Liver (tissue), 3 donors: ENCODE measurements around the gene AGPAT1.

Experiments
- ATF3 ChIP-seq: IDR thresholded peaks from 2 replicates; pipeline ENCODE4 v1.6.1; 2016; ENCODE audit warnings: antibody characterized with exemption
- CTCF ChIP-seq: fragments of 150-350 bp; IDR thresholded peaks from 2 replicates; pipeline ENCODE4 v1.5.1; 2017; ENCODE audit warnings: improper control_type of control experiment, low read depth, low read length; ENCODE audit not compliant: missing input control
- EGR1 ChIP-seq, 2 donors: IDR thresholded peaks; 2 replicates each; pipeline ENCODE4 v1.6.1; 2016 to 2018; ENCODE audit warnings: antibody characterized with exemption in 2 of 2, low read depth in 2 of 2
- GABPA ChIP-seq, 2 donors: IDR thresholded peaks in 1 of 2; conservative IDR thresholded peaks in 1 of 2; 2 replicates each; pipeline ENCODE4 v1.6.1; 2016; ENCODE audit warnings: antibody characterized with exemption in 2 of 2, mild to moderate bottlenecking in 1 of 2, moderate library complexity in 1 of 2
- MAX ChIP-seq: IDR thresholded peaks from 2 replicates; pipeline ENCODE4 v1.6.1; 2016; ENCODE audit warnings: antibody characterized with exemption
- RAD21 ChIP-seq, 2 donors: IDR thresholded peaks; 2 replicates each; pipeline ENCODE4 v1.6.1; 2016; ENCODE audit warnings: antibody characterized with exemption in 2 of 2, mild to moderate bottlenecking in 2 of 2
- REST ChIP-seq: IDR thresholded peaks from 2 replicates; pipeline ENCODE4 v1.6.1; 2016; ENCODE audit warnings: antibody characterized with exemption, mild to moderate bottlenecking
- RXRA ChIP-seq, 2 donors: IDR thresholded peaks; 2 replicates each; pipeline ENCODE4 v1.6.1; 2017 to 2018; ENCODE audit warnings: antibody characterized with exemption in 2 of 2, mild to moderate bottlenecking in 1 of 2
- SP1 ChIP-seq: IDR thresholded peaks from 2 replicates; pipeline ENCODE4 v1.6.1; 2018; ENCODE audit warnings: antibody characterized with exemption, mild to moderate bottlenecking
- TAF1 ChIP-seq: conservative IDR thresholded peaks from 2 replicates; pipeline ENCODE4 v1.6.1; 2016; ENCODE audit warnings: antibody characterized with exemption, mild to moderate bottlenecking
- YY1 ChIP-seq: IDR thresholded peaks from 2 replicates; pipeline ENCODE4 v1.6.1; 2016; ENCODE audit warnings: antibody characterized with exemption, mild to moderate bottlenecking
- ZBTB33 ChIP-seq: IDR thresholded peaks from 2 replicates; pipeline ENCODE4 v1.6.1; 2016; ENCODE audit warnings: antibody characterized with exemption
- donor health status: healthy.
- donor health status: healthy.

GRCh38 chr6:32126880-32127279, 49.0 kb downstream of the AGPAT1 start:
- no peak for TF ChIP-seq ATF3
- TF ChIP-seq CTCF = no peak
- no peak for TF ChIP-seq MAX
- no peak for TF ChIP-seq SP1
- TF ChIP-seq RAD21 (IDR thresholded peaks at IDR 0.05) = no peak
- TF ChIP-seq YY1 = no peak
- no peak for TF ChIP-seq TAF1
- no peak for TF ChIP-seq REST
- no peak for TF ChIP-seq EGR1 (IDR thresholded peaks at IDR 0.05; ENCODE audit: low read depth in 2 of 2)
- TF ChIP-seq RXRA (IDR thresholded peaks at IDR 0.05) = no peak
- TF ChIP-seq GABPA (IDR thresholded peaks at IDR 0.05 in 1 of 2, conservative IDR thresholded peaks at IDR 0.05 in 1 of 2) = no peak
- no peak for TF ChIP-seq ZBTB33
